HG03469 (cell line): Measurements from ENCODE around the gene ZNF526.

Experiments used
- ATAC-seq: cut with Tn5 transposase; IDR thresholded peaks from one replicate; pipeline ENCODE4 v1.9.1; 2021; ENCODE audit warnings: mild to moderate bottlenecking, moderate library complexity, moderate number of reproducible peaks; ENCODE audit not compliant: unreplicated experiment

ZNF526 gene

GRCh38 chr19:42219812-42220750 lies at the start of gene ZNF526:
TSS of gene ZNF526 (plus strand) at chr19:42220312. CDS start at chr19:42224404, 4,092 bp downstream.
- peak; percentile 77 for ATAC-seq

GRCh38 chr19:42170715-42171114 lies 49.4 kb upstream of the ZNF526 start:
- ATAC-seq, result no peak

- ATAC-seq, result no peak
These were observed 47.9 kb upstream of the ZNF526 start for GRCh38 chr19:42172261-42172660.

GRCh38 chr19:42173695-42174094 lies 46.4 kb upstream of the ZNF526 start:
- no peak for ATAC-seq

- ATAC-seq, result no peak
These were observed 45.9 kb upstream of the ZNF526 start for GRCh38 chr19:42174188-42174587.

GRCh38 chr19:42174958-42175734 lies 45.0 kb upstream of the ZNF526 start:
- ATAC-seq, result no peak

GRCh38 chr19:42175952-42176648 lies 44.0 kb upstream of the ZNF526 start:
- ATAC-seq, result no peak

- ATAC-seq, result no peak
These were observed 43.5 kb upstream of the ZNF526 start for GRCh38 chr19:42176649-42176989.

GRCh38 chr19:42176990-42177685 lies 43.0 kb upstream of the ZNF526 start:
- ATAC-seq, result no peak

GRCh38 chr19:42177686-42178019 lies 42.5 kb upstream of the ZNF526 start:
- no peak for ATAC-seq

- ATAC-seq, result no peak
These were observed 41.1 kb upstream of the ZNF526 start for GRCh38 chr19:42178791-42179674.

GRCh38 chr19:42184401-42184861 lies 35.7 kb upstream of the ZNF526 start:
- ATAC-seq, result no peak

- no peak for ATAC-seq
These were observed 34.8 kb upstream of the ZNF526 start for GRCh38 chr19:42185277-42185676.

- ATAC-seq, result no peak
These were observed 31.4 kb upstream of the ZNF526 start for GRCh38 chr19:42188665-42189064.

GRCh38 chr19:42189133-42189532 lies 31.0 kb upstream of the ZNF526 start:
- no peak for ATAC-seq

GRCh38 chr19:42191330-42191729 lies 28.8 kb upstream of the ZNF526 start:
- no peak for ATAC-seq

- ATAC-seq, result no peak
These were observed 28.3 kb upstream of the ZNF526 start for GRCh38 chr19:42191855-42192254.

- ATAC-seq, result no peak
These were observed 26.8 kb upstream of the ZNF526 start for GRCh38 chr19:42193294-42193693.

- no peak for ATAC-seq
These were observed 26.4 kb upstream of the ZNF526 start for GRCh38 chr19:42193706-42194105.
